Renal cortex interstitium (tissue), 11 donors: ENCODE results near the gene CDC14B. TPM values are rescaled to one million over a fixed set of nuclear protein-coding genes. Genes with fewer than 3 reads are reported as not detected.
"Not testable (repeated sequence)": the region's sequence is repeated elsewhere in the genome, so short reads cannot be mapped to it uniquely, and the experiment has no call there.

Source experiments
- DNase-seq, 11 donors: peaks; one replicate each; pipeline ENCODE4 v3.0.0-alpha.2; 2013; ENCODE audit warnings: low read depth in 9 of 11, low spot score in 4 of 11; ENCODE audit errors: extremely low read depth in 1 of 11
- polyA plus RNA-seq, 3 donors: library from polyadenylated mRNA; unstranded; fragments of 120-200 nt; gene quantifications; one replicate each; pipeline ENCODE4 v1.2.1, GENCODE V29; 2013; ENCODE audit not compliant: insufficient read length in 3 of 3

CDC14B gene
- polyA plus RNA-seq, 3 donors, result 23.7 to 32.0 (median 28.4) TPM

DNA sequence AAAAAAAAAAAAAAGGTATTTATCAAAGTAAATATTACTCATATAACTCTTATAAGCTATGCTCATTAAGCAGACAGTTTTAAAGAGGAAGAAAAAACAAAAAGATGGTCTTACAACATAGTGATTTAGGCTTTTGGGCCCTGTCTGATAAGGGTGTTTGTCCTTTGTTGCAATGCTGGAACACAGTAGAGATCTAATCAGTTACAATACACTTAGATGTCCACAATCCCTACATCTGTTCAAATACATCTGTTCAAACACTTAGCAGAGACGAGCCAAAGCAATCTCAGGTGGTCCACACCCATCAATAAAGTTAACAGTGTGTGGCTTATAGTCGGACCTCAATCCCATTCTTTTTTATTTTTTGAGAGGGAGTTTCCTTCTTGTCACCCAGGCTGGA lies 24.5 kb upstream of the CDC14B start:
- no peak for DNase-seq

DNA sequence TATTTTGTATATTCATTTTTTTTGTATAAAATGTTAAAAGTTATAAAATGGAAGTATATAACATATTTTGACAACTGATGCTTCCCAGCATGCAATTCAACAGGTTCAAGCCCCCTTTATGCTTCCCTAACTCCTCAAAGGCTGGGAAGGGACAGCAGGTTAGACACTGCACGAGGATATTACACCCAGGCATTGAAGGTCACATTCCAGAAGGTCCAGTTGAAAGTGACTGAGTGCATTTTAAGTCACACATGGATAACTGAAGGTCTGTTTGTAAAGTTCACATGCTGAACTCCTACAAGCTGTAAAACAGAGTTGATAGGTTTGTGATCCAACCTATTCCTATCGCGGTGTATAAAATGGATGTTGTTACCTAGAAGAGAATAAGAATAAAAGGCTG lies 21.9 kb upstream of the CDC14B start:
- DNase-seq, result no peak

DNA sequence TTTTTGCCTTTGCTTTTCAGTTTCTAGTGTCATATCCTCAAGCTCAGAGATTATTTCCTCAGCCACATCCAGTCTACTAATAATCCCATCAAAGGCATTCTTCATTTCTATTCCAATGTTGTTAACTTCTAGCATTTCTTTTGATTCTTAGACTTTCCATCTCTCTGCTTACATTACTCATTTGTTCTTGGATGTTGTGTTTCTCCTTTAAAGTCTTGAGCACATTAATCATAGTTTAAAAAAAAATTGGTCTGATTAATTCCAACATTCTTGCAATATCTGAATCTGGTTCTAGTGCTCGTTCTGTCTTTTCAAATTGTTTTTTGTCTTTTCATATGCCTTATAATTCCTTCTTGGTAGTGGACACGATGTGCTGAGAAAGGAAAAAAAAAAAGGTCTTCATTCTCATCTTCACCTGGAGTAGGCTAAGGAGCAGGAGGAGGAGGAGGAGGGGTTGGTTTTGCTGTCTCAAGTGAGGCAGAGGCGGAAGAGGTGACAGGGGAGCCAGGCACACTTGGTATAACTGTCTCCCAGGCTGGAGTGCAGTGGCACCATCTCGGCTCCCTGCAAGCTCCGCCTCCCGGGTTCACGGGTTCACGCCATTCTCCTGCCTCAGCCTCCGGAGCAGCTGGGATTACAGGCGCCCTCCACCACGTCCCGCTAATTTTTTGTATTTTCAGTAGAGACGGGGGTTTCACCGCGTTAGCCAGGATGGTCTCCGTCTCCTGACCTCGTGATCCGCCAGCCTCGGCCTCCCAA lies 19.1 kb upstream of the CDC14B start:
- no peak for DNase-seq

DNA sequence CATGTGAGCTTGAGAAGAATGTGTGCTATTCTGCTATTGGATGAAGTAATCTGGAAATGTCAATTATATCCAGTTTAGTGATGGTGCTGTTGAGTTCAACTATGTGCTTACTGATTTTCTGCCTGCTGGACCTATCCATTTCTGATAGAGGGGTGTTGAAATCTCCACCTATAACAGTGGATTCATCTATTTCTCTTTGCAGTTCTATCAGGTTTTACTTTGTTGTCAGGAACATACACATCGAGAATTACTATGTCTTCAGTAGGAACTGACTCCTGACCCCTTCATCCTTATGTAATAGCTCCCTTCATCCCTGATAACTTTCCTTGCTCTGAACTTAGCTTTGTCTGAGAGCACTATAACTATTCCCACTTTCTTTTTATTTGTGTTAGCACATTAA lies 16.7 kb upstream of the CDC14B start:
- no peak for DNase-seq

GRCh38 chr9:96633579-96633978 lies 13.9 kb upstream of the CDC14B start:
- not testable (repeated sequence) for DNase-seq

DNA sequence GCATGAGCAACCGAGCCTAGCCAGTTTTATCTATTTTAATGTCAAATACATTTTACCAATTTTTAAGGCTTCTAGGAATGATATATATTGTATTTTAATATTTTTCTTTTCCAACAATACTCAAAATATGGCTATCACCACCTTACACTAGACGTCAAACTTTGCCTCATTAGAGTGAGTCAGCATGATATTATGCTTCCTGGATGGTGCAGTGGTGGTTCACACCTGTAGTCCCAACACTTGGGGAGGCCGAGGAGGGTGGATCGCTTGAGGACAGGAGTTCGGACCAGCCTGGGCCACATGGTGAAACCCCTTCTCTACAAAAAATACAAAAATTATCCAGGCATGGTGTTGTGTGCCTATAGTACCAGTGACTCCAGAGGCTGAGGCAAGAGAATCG lies 7.3 kb upstream of the CDC14B start:
- no peak for DNase-seq

GRCh38 chr9:96621618-96622017 lies 2.0 kb upstream of the CDC14B start:
- DNase-seq, result no peak

DNA sequence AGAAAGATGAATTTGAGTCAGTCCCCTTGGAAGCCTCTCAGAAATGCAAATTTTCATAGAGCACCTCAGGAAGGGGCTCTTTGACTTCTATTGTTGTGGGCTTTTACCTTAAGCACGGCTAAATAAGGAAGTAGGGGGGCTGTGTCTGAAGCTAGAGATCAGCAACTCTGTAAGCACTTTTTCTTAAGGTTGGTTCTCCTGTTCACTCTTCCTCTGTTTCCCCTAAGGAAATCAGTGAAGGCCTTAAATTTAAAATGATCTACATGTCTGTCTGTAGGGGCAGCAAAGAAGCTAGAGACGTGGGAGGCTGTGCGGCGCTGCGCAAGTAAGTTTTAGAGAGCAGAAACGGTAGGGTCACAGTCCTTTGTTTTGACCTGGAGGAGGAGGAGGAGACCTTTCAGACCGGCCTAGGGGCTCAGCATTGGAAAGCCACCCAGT lies 1.2 kb upstream of the CDC14B start:
- no peak for DNase-seq

GRCh38 chr9:96620181-96620514 lies 505 bp upstream of the CDC14B start:
- DNase-seq, result no peak

DNA sequence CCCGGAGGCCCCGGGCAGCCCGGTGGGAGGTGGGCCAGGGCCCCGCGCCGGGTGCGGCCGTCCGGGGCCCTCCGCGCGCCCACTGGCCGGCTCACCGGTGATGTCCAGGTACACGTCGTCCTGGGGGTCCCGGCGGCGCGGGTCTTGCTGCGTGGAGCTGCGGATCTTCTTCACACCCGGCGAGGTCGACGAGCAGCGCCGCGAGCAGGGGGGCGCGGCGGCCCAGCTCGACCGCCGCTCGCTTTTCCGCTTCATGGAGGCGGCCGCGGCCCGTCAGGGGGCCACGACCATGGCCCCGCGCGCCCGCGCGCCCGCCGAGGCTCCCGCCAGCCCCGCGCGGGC lies 548 bp downstream of the CDC14B start:
- DNase-seq, result no peak

GRCh38 chr9:96618209-96619123 lies 1.2 kb downstream of the CDC14B start:
- no peak for DNase-seq

GRCh38 chr9:96617439-96618185 lies 2.0 kb downstream of the CDC14B start:
- DNase-seq, result no peak

GRCh38 chr9:96616817-96617438 lies 2.7 kb downstream of the CDC14B start:
- DNase-seq, result no peak

DNA sequence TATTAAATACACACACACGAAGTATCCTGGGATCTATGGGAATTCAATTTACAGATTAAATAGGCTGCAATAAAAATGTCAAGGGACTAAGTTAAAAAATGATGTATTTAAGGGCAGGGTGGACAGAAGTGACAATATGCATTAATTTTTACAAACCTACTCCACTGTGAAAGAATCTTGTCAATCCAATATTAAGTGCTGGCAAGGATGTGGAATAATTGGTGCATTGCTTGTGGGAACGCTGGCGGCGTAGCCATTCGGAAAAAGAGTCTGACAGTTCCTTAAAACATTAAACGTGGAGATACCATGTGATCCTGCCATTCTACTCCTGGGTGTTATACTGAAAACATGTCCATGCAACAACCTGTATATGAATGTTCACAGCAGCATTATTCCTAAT lies 4.2 kb downstream of the CDC14B start:
- no peak for DNase-seq

- DNase-seq, result not testable (repeated sequence)
Measured at GRCh38 chr9:96614664-96615063, 5.0 kb downstream of the CDC14B start.

DNA sequence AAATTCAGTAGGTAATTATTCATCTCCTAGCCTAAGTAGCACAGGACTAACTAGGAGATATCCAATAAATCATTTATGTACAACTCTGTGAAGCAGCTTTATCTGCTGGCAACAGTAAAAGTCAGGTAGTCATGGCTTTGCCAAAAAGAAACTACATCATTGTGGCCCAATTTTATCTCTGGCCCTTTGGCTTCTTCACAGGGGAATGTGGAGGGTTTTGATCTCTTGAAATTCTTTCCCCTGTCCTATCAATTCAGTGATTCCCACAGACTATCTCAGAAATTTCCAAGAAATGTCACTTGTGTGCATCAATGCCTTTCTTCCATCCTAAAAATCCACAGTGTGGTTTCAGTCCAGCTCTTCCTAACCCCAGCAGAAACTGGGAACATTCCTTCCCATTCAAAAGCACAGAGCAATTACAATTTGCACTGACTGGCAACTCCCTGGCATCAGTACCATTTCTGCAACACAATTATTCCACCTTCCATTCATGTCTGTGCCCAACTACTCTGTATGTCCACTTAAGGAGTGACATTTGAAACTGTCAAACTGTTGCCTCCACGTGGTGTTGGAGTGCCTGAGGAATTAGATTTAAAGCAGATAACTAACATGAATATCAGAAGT lies 6.6 kb downstream of the CDC14B start:
- DNase-seq, result no peak

GRCh38 chr9:96612105-96612965 lies 7.3 kb downstream of the CDC14B start:
- DNase-seq, result no peak

- no peak for DNase-seq
Measured at GRCh38 chr9:96611302-96611701, 8.3 kb downstream of the CDC14B start.
